Measurements from ENCODE around the gene TRAF5. TPM values are rescaled to one million over a fixed set of nuclear protein-coding genes. Genes with fewer than 3 reads are reported as not detected.
A peak's percentile ranks its signal among the peaks of the same experiment; 100 is the strongest.

Gene TRAF5
- total RNA-seq, 4 donors from 2014 or later, result 1.3 to 11.7 (median 4.3) TPM

GRCh38 chr1:211323156-211324063 is 3.2 kb upstream of the TRAF5 start:
- Histone ChIP-seq H3K36me3 (no peaks in the 10 kb centered on the region), H3K27ac (no peak overlapping the region), H3K27me3 (no peaks in the 10 kb centered on the region), H3K4me1 (peaks cover 18% of the 10 kb centered on the region), H3K9me3 (no peaks in the 10 kb centered on the region), H3K4me3 (no peak overlapping the region)
- TF ChIP-seq EP300 (IDR thresholded peaks at IDR 0.05) (no peak), POLR2AphosphoS5 (IDR thresholded peaks at IDR 0.05) (no peak), POLR2A (IDR thresholded peaks at IDR 0.05) (no peak)
- TF ChIP-seq, protein P1, sequence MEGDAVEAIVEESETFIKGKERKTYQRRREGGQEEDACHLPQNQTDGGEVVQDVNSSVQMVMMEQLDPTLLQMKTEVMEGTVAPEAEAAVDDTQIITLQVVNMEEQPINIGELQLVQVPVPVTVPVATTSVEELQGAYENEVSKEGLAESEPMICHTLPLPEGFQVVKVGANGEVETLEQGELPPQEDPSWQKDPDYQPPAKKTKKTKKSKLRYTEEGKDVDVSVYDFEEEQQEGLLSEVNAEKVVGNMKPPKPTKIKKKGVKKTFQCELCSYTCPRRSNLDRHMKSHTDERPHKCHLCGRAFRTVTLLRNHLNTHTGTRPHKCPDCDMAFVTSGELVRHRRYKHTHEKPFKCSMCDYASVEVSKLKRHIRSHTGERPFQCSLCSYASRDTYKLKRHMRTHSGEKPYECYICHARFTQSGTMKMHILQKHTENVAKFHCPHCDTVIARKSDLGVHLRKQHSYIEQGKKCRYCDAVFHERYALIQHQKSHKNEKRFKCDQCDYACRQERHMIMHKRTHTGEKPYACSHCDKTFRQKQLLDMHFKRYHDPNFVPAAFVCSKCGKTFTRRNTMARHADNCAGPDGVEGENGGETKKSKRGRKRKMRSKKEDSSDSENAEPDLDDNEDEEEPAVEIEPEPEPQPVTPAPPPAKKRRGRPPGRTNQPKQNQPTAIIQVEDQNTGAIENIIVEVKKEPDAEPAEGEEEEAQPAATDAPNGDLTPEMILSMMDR (IDR thresholded peaks at IDR 0.05), result peak in 1 of 2 donors; percentile 70
- 25% methylated on average over 9 of the region's 9 CpGs for WGBS
- no peak for DNase-seq (ENCODE audit: low spot score in 2 of 2)

GRCh38 chr1:211324992-211325775 is 1.4 kb upstream of the TRAF5 start:
- no peak for DNase-seq (ENCODE audit: low spot score in 2 of 2)
- TF ChIP-seq POLR2AphosphoS5 (IDR thresholded peaks at IDR 0.05) (no peak), POLR2A (IDR thresholded peaks at IDR 0.05) (no peak), EP300 (IDR thresholded peaks at IDR 0.05) (no peak)
- TF ChIP-seq, protein P1 (IDR thresholded peaks at IDR 0.05), result no peak
- peaks cover 35% of the 10 kb centered on the region for H3K4me1 ChIP-seq
- no peaks in the 10 kb centered on the region for H3K27me3 ChIP-seq
- no peak overlapping the region for H3K4me3 ChIP-seq
- H3K27ac ChIP-seq, result no peak overlapping the region
- H3K9me3 ChIP-seq, result no peaks in the 10 kb centered on the region
- no peaks in the 10 kb centered on the region for H3K36me3 ChIP-seq
- 82% methylated on average over 12 of the region's 12 CpGs for WGBS

DNA sequence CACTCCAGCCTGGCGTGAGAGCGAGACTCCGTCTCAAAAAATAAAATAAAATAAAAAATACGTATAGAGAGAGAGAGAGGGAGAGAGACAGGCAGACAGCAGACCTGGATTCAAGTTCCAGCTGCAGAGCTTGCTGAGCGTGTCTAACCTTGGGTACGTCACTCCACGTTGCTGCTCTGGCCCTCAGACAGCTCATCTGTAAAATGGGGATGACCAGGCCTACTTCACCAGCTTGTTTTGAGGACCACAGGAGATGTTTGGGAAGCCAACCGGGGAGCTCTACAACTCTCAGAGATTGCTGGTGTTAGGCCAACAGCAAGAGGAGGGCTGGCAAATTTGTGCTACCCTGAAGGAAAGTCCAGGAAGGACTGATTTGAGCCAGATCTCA is 499 bp upstream of the TRAF5 start:
- no peak for DNase-seq (ENCODE audit: low spot score in 2 of 2)
- TF ChIP-seq POLR2A (IDR thresholded peaks at IDR 0.05) (no peak), POLR2AphosphoS5 (IDR thresholded peaks at IDR 0.05) (no peak), EP300 (IDR thresholded peaks at IDR 0.05) (no peak)
- TF ChIP-seq, protein P1 (IDR thresholded peaks at IDR 0.05), result no peak
- Histone ChIP-seq H3K4me1 (peaks cover 39% of the 10 kb centered on the region), H3K9me3 (no peaks in the 10 kb centered on the region), H3K27ac (peak overlapping the region; percentile 72), H3K4me3 (peak overlapping the region; percentile 79), H3K27me3 (no peaks in the 10 kb centered on the region), H3K36me3 (no peaks in the 10 kb centered on the region)
- WGBS, result 78% methylated on average over 8 of the region's 8 CpGs

DNA sequence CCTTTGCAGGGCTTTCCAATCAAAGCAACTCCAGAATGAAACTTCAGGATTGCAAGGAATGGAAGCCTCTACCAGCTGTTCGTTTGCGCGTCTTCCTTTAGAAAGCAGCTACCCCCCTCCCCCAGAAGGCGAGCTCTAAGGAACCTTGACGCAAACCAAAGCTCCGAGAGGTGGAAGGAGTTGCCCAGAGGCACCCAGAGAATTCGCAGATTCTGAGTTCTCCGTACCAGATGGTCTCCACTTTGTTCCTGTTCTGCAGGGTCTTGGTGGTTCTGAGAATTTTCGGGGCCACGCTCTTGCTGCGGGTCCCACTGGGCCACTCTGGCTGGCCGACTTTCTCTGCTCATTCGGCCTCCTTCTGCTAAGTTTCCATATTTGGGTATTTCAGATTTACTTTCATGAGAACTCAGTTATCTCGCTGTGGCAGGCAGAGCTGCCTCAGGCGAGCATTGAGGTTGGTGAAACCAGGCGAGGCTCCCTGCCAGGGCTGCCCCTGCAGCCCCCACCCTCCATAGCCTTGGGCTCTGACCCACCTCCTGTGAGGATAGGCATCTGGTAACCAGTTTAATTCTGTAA is 801 bp downstream of the TRAF5 start:
- Histone ChIP-seq H3K27me3 (no peaks in the 10 kb centered on the region), H3K27ac (peak overlapping the region; percentile 72), H3K9me3 (no peaks in the 10 kb centered on the region), H3K36me3 (no peaks in the 10 kb centered on the region), H3K4me1 (peaks cover 49% of the 10 kb centered on the region), H3K4me3 (peak overlapping the region; percentile 79)
- WGBS, result 6% methylated on average over 14 of the region's 16 CpGs
- DNase-seq (ENCODE audit: low spot score in 2 of 2), result no peak
- TF ChIP-seq POLR2A (IDR thresholded peaks at IDR 0.05) (no peak), EP300 (IDR thresholded peaks at IDR 0.05) (no peak), POLR2AphosphoS5 (IDR thresholded peaks at IDR 0.05) (no peak)
- TF ChIP-seq, protein P1 (IDR thresholded peaks at IDR 0.05), result no peak
